ENCODE data around the gene TMSB10. TPM values are rescaled to one million over a fixed set of nuclear protein-coding genes. Genes with fewer than 3 reads are reported as not detected.
A peak's percentile ranks its signal among the peaks of the same experiment; 100 is the strongest.

The TMSB10 gene
- total and polyA plus RNA-seq, 4 donors: 225 to 518 (median 256) TPM

- H3K4me1 ChIP-seq (ENCODE audit: control insufficient read depth in 4 of 4, insufficient read depth in 4 of 4, low read length in 3 of 4): peaks cover 8 to 28% (median 25%) of the 10 kb centered on the region in 4 donors
- no peak overlapping the region for H3K9ac ChIP-seq (ENCODE audit: low read depth in 1 of 2, low read length in 2 of 2)
- no peaks in the 10 kb centered on the region for H3K36me3 ChIP-seq (ENCODE audit: control insufficient read depth in 4 of 4, insufficient read depth in 3 of 4, low read depth in 1 of 4, low read length in 3 of 4)
- no peak for TF ChIP-seq RAD21 (IDR thresholded peaks at IDR 0.05)
- no peak for TF ChIP-seq FOXA2 (IDR thresholded peaks at IDR 0.05)
- TF ChIP-seq HNF4G (IDR thresholded peaks at IDR 0.05): no peak
- TF ChIP-seq MAX (IDR thresholded peaks at IDR 0.05): no peak
- TF ChIP-seq TAF1 (conservative IDR thresholded peaks at IDR 0.05): no peak
- TF ChIP-seq NR2F2 (IDR thresholded peaks at IDR 0.05): no peak
- no peak for TF ChIP-seq REST (IDR thresholded peaks at IDR 0.05)
- no peak for TF ChIP-seq RXRA (IDR thresholded peaks at IDR 0.05)
- TF ChIP-seq EGR1 (IDR thresholded peaks at IDR 0.05; ENCODE audit: low read depth in 2 of 2): no peak
- no peak for TF ChIP-seq YY1 (IDR thresholded peaks at IDR 0.05)
- TF ChIP-seq, protein P1, sequence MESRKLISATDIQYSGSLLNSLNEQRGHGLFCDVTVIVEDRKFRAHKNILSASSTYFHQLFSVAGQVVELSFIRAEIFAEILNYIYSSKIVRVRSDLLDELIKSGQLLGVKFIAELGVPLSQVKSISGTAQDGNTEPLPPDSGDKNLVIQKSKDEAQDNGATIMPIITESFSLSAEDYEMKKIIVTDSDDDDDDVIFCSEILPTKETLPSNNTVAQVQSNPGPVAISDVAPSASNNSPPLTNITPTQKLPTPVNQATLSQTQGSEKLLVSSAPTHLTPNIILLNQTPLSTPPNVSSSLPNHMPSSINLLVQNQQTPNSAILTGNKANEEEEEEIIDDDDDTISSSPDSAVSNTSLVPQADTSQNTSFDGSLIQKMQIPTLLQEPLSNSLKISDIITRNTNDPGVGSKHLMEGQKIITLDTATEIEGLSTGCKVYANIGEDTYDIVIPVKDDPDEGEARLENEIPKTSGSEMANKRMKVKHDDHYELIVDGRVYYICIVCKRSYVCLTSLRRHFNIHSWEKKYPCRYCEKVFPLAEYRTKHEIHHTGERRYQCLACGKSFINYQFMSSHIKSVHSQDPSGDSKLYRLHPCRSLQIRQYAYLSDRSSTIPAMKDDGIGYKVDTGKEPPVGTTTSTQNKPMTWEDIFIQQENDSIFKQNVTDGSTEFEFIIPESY (IDR thresholded peaks at IDR 0.05): no peak
- no peak for TF ChIP-seq SP1 (IDR thresholded peaks at IDR 0.05)
- no peak for TF ChIP-seq ATF3 (IDR thresholded peaks at IDR 0.05)
- no peak for TF ChIP-seq HNF4A (conservative IDR thresholded peaks at IDR 0.05)
- no peak for TF ChIP-seq JUND (IDR thresholded peaks at IDR 0.05)
- TF ChIP-seq FOXA1 (IDR thresholded peaks at IDR 0.05): no peak
- no peak for TF ChIP-seq GABPA (IDR thresholded peaks at IDR 0.05 in 1 of 2, conservative IDR thresholded peaks at IDR 0.05 in 1 of 2)
- no peak for DNase-seq (ENCODE audit: low spot score)
- 17% methylated on average over 45 of the region's 45 CpGs for WGBS
- H3K4me3 ChIP-seq (ENCODE audit: low read depth in 1 of 3, low read length in 3 of 3): peak overlapping the region in 2 of 3 donors; percentile 55 to 57
- no peaks in the 10 kb centered on the region for H3K9me3 ChIP-seq (ENCODE audit: control insufficient read depth in 4 of 4, low read length in 3 of 4)
- no peaks in the 10 kb centered on the region for H3K27me3 ChIP-seq (ENCODE audit: control insufficient read depth in 4 of 4, insufficient read depth in 4 of 4, low read length in 3 of 4)
- H3K27ac ChIP-seq (ENCODE audit: low read depth in 1 of 2, low read length in 2 of 2): no peak overlapping the region
Measured at GRCh38 chr2:84879584-84880394, 25.7 kb upstream of the TMSB10 start.

DNA sequence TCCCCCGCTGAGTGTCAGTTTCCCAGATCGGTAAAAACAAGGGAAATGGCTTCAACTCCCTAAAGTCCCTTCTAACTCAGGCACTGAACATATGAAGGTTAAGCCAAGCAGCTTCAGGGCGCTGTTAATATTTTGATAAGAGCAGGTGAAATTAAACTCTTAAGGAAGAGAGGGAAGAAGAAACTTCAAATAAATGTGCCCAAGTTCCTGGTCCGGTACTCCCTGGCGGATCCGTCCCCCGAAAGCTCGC lies 25.1 kb upstream of the TMSB10 start:
- H3K9me3 ChIP-seq (ENCODE audit: control insufficient read depth in 4 of 4, low read length in 3 of 4): no peaks in the 10 kb centered on the region
- no peaks in the 10 kb centered on the region for H3K36me3 ChIP-seq (ENCODE audit: control insufficient read depth in 4 of 4, insufficient read depth in 3 of 4, low read depth in 1 of 4, low read length in 3 of 4)
- no peaks in the 10 kb centered on the region for H3K27me3 ChIP-seq (ENCODE audit: control insufficient read depth in 4 of 4, insufficient read depth in 4 of 4, low read length in 3 of 4)
- no peak for DNase-seq (ENCODE audit: low spot score)
- under 1% methylated on average over 8 of the region's 8 CpGs for WGBS
- H3K4me3 ChIP-seq (ENCODE audit: low read depth in 1 of 3, low read length in 3 of 3): peak overlapping the region; percentile 53 to 57 (median 55)
- TF ChIP-seq, protein P1 (IDR thresholded peaks at IDR 0.05): no peak
- TF ChIP-seq MAX (IDR thresholded peaks at IDR 0.05) (no peak), GABPA (IDR thresholded peaks at IDR 0.05 in 1 of 2, conservative IDR thresholded peaks at IDR 0.05 in 1 of 2) (no peak), ATF3 (IDR thresholded peaks at IDR 0.05) (no peak), RAD21 (IDR thresholded peaks at IDR 0.05) (no peak), FOXA1 (IDR thresholded peaks at IDR 0.05) (no peak), REST (IDR thresholded peaks at IDR 0.05) (no peak), SP1 (IDR thresholded peaks at IDR 0.05) (no peak), NR2F2 (IDR thresholded peaks at IDR 0.05) (no peak), YY1 (IDR thresholded peaks at IDR 0.05) (no peak), JUND (IDR thresholded peaks at IDR 0.05) (no peak)
- no peak overlapping the region for H3K9ac ChIP-seq (ENCODE audit: low read depth in 1 of 2, low read length in 2 of 2)
- peaks cover 8 to 28% (median 25%) of the 10 kb centered on the region in 4 donors for H3K4me1 ChIP-seq (ENCODE audit: control insufficient read depth in 4 of 4, insufficient read depth in 4 of 4, low read length in 3 of 4)
- no peak overlapping the region for H3K27ac ChIP-seq (ENCODE audit: low read depth in 1 of 2, low read length in 2 of 2)

Measured in liver (tissue), 9 donors.